HepG2 (cell line): ENCODE data around the gene GPR25. TPM values are rescaled to one million over a fixed set of nuclear protein-coding genes. Genes with fewer than 3 reads are reported as not detected.

Source experiments
- ARNT2 ChIP-seq: sonication (generic); formaldehyde crosslinking; IDR thresholded peaks from 2 replicates; pipeline ENCODE4 v1.8.0; 2022; ENCODE audit warnings: mild to moderate bottlenecking, low read depth, missing genetic modification reagents, moderate library complexity
- CHD4 ChIP-seq: fragments of 200-600 bp; sonication (generic); IDR thresholded peaks from 2 replicates; pipeline ENCODE4 v1.7.0; 2017; ENCODE audit warnings: mild to moderate bottlenecking, low read length, borderline replicate concordance
- ETV5 ChIP-seq: IDR thresholded peaks from 2 replicates; pipeline ENCODE4 v1.6.1; 2018; ENCODE audit warnings: missing biosample characterization, missing genetic modification reagents, inconsistent platforms, borderline replicate concordance
- HNF4G ChIP-seq, 2 experiments: sonication (generic) in 1 of 2; formaldehyde crosslinking in 1 of 2; IDR thresholded peaks; 2 replicates each; pipeline versions ENCODE4 v1.4.0 to v1.6.1; 2011 to 2020; ENCODE audit warnings: borderline replicate concordance in 2 of 2, low read depth in 2 of 2, mild to moderate bottlenecking in 2 of 2, low read length in 1 of 2, missing genetic modification reagents in 1 of 2, moderate library complexity in 1 of 2
- KDM3A ChIP-seq: IDR thresholded peaks from 2 replicates; pipeline ENCODE4 v1.6.1; 2018; ENCODE audit warnings: low read depth, missing compliant biosample characterization
- KLF16 ChIP-seq, 2 experiments: sonication (generic) in 1 of 2; formaldehyde crosslinking in 1 of 2; IDR thresholded peaks; 2 replicates each; pipeline versions ENCODE4 v1.6.1 to v1.8.0; 2016 to 2023; ENCODE audit warnings: missing genetic modification reagents in 2 of 2, missing compliant biosample characterization in 1 of 2
- MXD1 ChIP-seq: sonication (generic); formaldehyde crosslinking; IDR thresholded peaks from 2 replicates; pipeline ENCODE4 v1.4.0; 2020; ENCODE audit warnings: mild to moderate bottlenecking, missing genetic modification reagents
- REL ChIP-seq: sonication (generic); formaldehyde crosslinking; conservative IDR thresholded peaks from 2 replicates; pipeline ENCODE4 v1.8.0; 2022; ENCODE audit warnings: mild to moderate bottlenecking, missing genetic modification reagents, moderate library complexity
- RXRA ChIP-seq: sonication (generic); formaldehyde crosslinking; IDR thresholded peaks from 2 replicates; pipeline ENCODE4 v1.5.1; 2020; ENCODE audit warnings: missing genetic modification reagents
- SAP130 ChIP-seq: IDR thresholded peaks from 2 replicates; pipeline ENCODE4 v1.6.1; 2016; ENCODE audit warnings: low read depth
- SNAI1 ChIP-seq: sonication (generic); formaldehyde crosslinking; IDR thresholded peaks from 2 replicates; pipeline ENCODE4 v1.5.0; 2020; ENCODE audit warnings: mild to moderate bottlenecking, missing genetic modification reagents, borderline replicate concordance
- TEAD2 ChIP-seq: sonication (generic); formaldehyde crosslinking; IDR thresholded peaks from 2 replicates; pipeline ENCODE4 v1.9.0; 2021; ENCODE audit warnings: missing genetic modification reagents
- TOE1 ChIP-seq: sonication (generic); formaldehyde crosslinking; IDR thresholded peaks from 2 replicates; pipeline ENCODE4 v1.4.0; 2020; ENCODE audit warnings: mild to moderate bottlenecking, missing genetic modification reagents
- ZNF746 ChIP-seq: sonication (generic); formaldehyde crosslinking; IDR thresholded peaks from 2 replicates; pipeline ENCODE4 v1.8.0; 2022; ENCODE audit warnings: mild to moderate bottlenecking, missing genetic modification reagents
- ZNF780A ChIP-seq: sonication (generic); formaldehyde crosslinking; IDR thresholded peaks from 2 replicates; pipeline ENCODE4 v1.8.0; 2022; ENCODE audit warnings: mild to moderate bottlenecking, missing genetic modification reagents, moderate library complexity
- ZNF83 ChIP-seq: sonication (generic); formaldehyde crosslinking; IDR thresholded peaks from 2 replicates; pipeline ENCODE4 v1.4.0; 2020; ENCODE audit warnings: missing genetic modification reagents, mild to moderate bottlenecking, borderline replicate concordance
- polyA plus RNA-seq, 8 experiments: library from polyadenylated mRNA; depleted of rRNA in 3 of 8; stranded (reverse) in 7 of 8; unstranded in 1 of 8; fragments of >200 nt; fragmentation: Illumina TruSeq in 4 of 8; extraction: Trizol in 4 of 8; gene quantifications; 2 replicates each; pipeline versions ENCODE4 v1.2.1 to v1.2.3, GENCODE V29; 2011 to 2016; ENCODE audit warnings: low read depth in 4 of 8, missing spikeins in 1 of 8, mixed read lengths in 1 of 8; ENCODE audit not compliant: insufficient read depth in 1 of 8
- total RNA-seq, 5 experiments: library from RNA; depleted of rRNA; stranded (reverse); fragments of >200 nt; fragmentation: Illumina TruSeq; extraction: Trizol; gene quantifications; 2 replicates each; pipeline ENCODE4 v1.2.3, GENCODE V29; 2016; ENCODE audit warnings: low read depth in 1 of 5
- TF ChIP-seq, protein P1 (sequence below): sonication (generic); formaldehyde crosslinking; IDR thresholded peaks from 2 replicates; pipeline ENCODE4 v1.5.0; 2020; ENCODE audit warnings: mild to moderate bottlenecking, missing genetic modification reagents
- TF ChIP-seq, protein P2 (sequence below): sonication (generic); formaldehyde crosslinking; IDR thresholded peaks from 2 replicates; pipeline ENCODE4 v1.5.1; 2020; ENCODE audit warnings: mild to moderate bottlenecking, moderate library complexity, missing genetic modification reagents
- TF ChIP-seq, protein P3 (sequence below): sonication (generic); formaldehyde crosslinking; IDR thresholded peaks from 2 replicates; pipeline ENCODE4 v1.4.0; 2020; ENCODE audit warnings: missing genetic modification reagents
- TF ChIP-seq, protein P4 (sequence below): fragments of 450-650 bp; IDR thresholded peaks from 2 replicates; pipeline ENCODE4 v1.6.1; 2017; ENCODE audit warnings: mild to moderate bottlenecking

GPR25 gene
- total and polyA plus RNA-seq, 2 of the 13 experiments (the other 11 are each of a cell fraction or from before 2014, with no cell fraction given): not detected

DNA sequence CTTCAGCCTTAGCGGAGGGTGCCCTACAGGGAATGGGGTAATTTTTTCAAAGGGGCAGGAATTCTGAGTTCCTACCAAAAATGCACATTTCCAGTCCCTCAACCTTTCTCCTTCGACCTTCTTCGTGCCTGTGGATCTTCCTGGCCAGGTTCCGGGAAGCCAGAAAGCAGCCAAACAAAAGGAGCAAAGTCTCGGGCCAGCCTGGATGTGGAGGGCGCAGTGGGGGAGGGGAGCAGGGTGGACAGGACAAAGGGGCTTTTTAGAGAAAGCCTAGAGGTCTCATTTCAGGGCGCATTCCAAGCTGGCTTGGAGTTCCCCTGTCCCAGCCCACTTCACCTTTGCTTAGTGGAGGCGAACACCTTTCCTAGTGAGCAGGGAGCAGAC is 19.0 kb downstream of the GPR25 start (continued):
- TF ChIP-seq KLF16 (CRISPR knock-in tag; IDR thresholded peaks at IDR 0.05): no peak
- TF ChIP-seq SNAI1: no peak; the same call in 1 of the 2 replicates
- TF ChIP-seq HNF4G (IDR thresholded peaks at IDR 0.05; ENCODE audit: borderline replicate concordance, low read depth, low read length): peak; percentile 91
- TF ChIP-seq HNF4G (CRISPR knock-in tag; IDR thresholded peaks at IDR 0.05; ENCODE audit: borderline replicate concordance, low read depth): no peak; the same call in 1 of the 2 replicates
- no peak for TF ChIP-seq TEAD2 (CRISPR knock-in tag)
- no peak for TF ChIP-seq ZNF83 (CRISPR knock-in tag)
- no peak for TF ChIP-seq ZNF780A (CRISPR knock-in tag)
- TF ChIP-seq ETV5: peak; percentile 63
- TF ChIP-seq, protein P1, sequence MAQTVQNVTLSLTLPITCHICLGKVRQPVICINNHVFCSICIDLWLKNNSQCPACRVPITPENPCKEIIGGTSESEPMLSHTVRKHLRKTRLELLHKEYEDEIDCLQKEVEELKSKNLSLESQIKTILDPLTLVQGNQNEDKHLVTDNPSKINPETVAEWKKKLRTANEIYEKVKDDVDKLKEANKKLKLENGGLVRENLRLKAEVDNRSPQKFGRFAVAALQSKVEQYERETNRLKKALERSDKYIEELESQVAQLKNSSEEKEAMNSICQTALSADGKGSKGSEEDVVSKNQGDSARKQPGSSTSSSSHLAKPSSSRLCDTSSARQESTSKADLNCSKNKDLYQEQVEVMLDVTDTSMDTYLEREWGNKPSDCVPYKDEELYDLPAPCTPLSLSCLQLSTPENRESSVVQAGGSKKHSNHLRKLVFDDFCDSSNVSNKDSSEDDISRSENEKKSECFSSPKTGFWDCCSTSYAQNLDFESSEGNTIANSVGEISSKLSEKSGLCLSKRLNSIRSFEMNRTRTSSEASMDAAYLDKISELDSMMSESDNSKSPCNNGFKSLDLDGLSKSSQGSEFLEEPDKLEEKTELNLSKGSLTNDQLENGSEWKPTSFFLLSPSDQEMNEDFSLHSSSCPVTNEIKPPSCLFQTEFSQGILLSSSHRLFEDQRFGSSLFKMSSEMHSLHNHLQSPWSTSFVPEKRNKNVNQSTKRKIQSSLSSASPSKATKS: no peak
- no peak for TF ChIP-seq TOE1
- TF ChIP-seq MXD1: peak; percentile 35; the same call in 1 of the 2 replicates
- peak; percentile 69; the same call in 1 of the 2 replicates for TF ChIP-seq RXRA (CRISPR knock-in tag)
- peak; percentile 44; the same call in 1 of the 2 replicates for TF ChIP-seq SAP130
- TF ChIP-seq ARNT2 (CRISPR knock-in tag): no peak
- TF ChIP-seq, protein P2, sequence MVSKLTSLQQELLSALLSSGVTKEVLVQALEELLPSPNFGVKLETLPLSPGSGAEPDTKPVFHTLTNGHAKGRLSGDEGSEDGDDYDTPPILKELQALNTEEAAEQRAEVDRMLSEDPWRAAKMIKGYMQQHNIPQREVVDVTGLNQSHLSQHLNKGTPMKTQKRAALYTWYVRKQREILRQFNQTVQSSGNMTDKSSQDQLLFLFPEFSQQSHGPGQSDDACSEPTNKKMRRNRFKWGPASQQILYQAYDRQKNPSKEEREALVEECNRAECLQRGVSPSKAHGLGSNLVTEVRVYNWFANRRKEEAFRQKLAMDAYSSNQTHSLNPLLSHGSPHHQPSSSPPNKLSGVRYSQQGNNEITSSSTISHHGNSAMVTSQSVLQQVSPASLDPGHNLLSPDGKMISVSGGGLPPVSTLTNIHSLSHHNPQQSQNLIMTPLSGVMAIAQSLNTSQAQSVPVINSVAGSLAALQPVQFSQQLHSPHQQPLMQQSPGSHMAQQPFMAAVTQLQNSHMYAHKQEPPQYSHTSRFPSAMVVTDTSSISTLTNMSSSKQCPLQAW (CRISPR knock-in tag): no peak
- no peak for TF ChIP-seq ZNF746 (CRISPR knock-in tag)
- TF ChIP-seq, protein P3, sequence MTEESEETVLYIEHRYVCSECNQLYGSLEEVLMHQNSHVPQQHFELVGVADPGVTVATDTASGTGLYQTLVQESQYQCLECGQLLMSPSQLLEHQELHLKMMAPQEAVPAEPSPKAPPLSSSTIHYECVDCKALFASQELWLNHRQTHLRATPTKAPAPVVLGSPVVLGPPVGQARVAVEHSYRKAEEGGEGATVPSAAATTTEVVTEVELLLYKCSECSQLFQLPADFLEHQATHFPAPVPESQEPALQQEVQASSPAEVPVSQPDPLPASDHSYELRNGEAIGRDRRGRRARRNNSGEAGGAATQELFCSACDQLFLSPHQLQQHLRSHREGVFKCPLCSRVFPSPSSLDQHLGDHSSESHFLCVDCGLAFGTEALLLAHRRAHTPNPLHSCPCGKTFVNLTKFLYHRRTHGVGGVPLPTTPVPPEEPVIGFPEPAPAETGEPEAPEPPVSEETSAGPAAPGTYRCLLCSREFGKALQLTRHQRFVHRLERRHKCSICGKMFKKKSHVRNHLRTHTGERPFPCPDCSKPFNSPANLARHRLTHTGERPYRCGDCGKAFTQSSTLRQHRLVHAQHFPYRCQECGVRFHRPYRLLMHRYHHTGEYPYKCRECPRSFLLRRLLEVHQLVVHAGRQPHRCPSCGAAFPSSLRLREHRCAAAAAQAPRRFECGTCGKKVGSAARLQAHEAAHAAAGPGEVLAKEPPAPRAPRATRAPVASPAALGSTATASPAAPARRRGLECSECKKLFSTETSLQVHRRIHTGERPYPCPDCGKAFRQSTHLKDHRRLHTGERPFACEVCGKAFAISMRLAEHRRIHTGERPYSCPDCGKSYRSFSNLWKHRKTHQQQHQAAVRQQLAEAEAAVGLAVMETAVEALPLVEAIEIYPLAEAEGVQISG (CRISPR knock-in tag): peak; percentile 46; the same call in 1 of the 2 replicates
- TF ChIP-seq CHD4: no peak
- TF ChIP-seq REL (CRISPR knock-in tag): no peak
- TF ChIP-seq KDM3A (CRISPR knock-in tag): no peak
- TF ChIP-seq, protein P4, sequence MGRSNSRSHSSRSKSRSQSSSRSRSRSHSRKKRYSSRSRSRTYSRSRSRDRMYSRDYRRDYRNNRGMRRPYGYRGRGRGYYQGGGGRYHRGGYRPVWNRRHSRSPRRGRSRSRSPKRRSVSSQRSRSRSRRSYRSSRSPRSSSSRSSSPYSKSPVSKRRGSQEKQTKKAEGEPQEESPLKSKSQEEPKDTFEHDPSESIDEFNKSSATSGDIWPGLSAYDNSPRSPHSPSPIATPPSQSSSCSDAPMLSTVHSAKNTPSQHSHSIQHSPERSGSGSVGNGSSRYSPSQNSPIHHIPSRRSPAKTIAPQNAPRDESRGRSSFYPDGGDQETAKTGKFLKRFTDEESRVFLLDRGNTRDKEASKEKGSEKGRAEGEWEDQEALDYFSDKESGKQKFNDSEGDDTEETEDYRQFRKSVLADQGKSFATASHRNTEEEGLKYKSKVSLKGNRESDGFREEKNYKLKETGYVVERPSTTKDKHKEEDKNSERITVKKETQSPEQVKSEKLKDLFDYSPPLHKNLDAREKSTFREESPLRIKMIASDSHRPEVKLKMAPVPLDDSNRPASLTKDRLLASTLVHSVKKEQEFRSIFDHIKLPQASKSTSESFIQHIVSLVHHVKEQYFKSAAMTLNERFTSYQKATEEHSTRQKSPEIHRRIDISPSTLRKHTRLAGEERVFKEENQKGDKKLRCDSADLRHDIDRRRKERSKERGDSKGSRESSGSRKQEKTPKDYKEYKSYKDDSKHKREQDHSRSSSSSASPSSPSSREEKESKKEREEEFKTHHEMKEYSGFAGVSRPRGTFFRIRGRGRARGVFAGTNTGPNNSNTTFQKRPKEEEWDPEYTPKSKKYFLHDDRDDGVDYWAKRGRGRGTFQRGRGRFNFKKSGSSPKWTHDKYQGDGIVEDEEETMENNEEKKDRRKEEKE: no peak
